H1 (cell line): ENCODE measurements around the gene PM20D1. TPM values are rescaled to one million over a fixed set of nuclear protein-coding genes. Genes with fewer than 3 reads are reported as not detected.

Experiments
- CTCF ChIA-PET: fragments of 300-600 bp; sonication (Branson Sonifier 250); formaldehyde crosslinking; loops from one replicate; lab custom pipeline; 2021; ENCODE audit not compliant: partially characterized antibody; lab: Charles Lee
- POLR2A ChIA-PET: fragments of 300-600 bp; sonication (Branson Sonifier 250); formaldehyde crosslinking; loops from one replicate; lab custom pipeline; 2021; ENCODE audit warnings: inconsistent platforms; ENCODE audit not compliant: partially characterized antibody; lab: Charles Lee
- DNase-seq, 2 experiments: peaks; one replicate each; pipeline versions ENCODE4 v3.0.0 to v3.0.0-alpha.2; 2010 to 2022; ENCODE audit warnings: low spot score in 2 of 2, low read depth in 1 of 2, mixed read lengths in 1 of 2
- FAIRE-seq: peaks from 2 replicates; lab custom pipeline; 2011; peaks lifted over from hg19 to GRCh38; lab: Jason Lieb, UNC
- H2AFZ ChIP-seq: 2 replicates; pipeline ENCODE4 v1.8.1; 2012; ENCODE audit warnings: low read length, inconsistent platforms
- H2AK5ac ChIP-seq: 2 replicates; pipeline ENCODE4 v1.6.1; 2013; ENCODE audit warnings: low read depth, low read length
- H2BK120ac ChIP-seq: replicated peaks from 2 replicates; pipeline ENCODE3; 2013; ENCODE audit warnings: low read depth, low read length, inconsistent platforms
- H2BK12ac ChIP-seq: 2 replicates; pipeline ENCODE4 v1.6.1; 2013; ENCODE audit warnings: low read depth, low read length
- H2BK15ac ChIP-seq: 2 replicates; pipeline ENCODE4 v1.6.1; 2013; ENCODE audit warnings: low read length
- H2BK20ac ChIP-seq: 2 replicates; pipeline ENCODE4 v1.6.1; 2013; ENCODE audit warnings: low read length
- H2BK5ac ChIP-seq: 2 replicates; pipeline ENCODE4 v1.6.1; 2013; ENCODE audit warnings: low read depth, low read length
- H3K14ac ChIP-seq: 2 replicates; pipeline ENCODE4 v1.6.1; 2013; ENCODE audit warnings: inconsistent platforms; ENCODE audit not compliant: insufficient read length
- H3K18ac ChIP-seq: 2 replicates; pipeline ENCODE4 v1.6.1; 2013; ENCODE audit warnings: low read length; ENCODE audit errors: extremely low read depth
- H3K23ac ChIP-seq: 2 replicates; pipeline ENCODE4 v1.6.1; 2013; ENCODE audit warnings: inconsistent platforms; ENCODE audit not compliant: insufficient read length
- H3K23me2 ChIP-seq: 2 replicates; pipeline ENCODE4 v1.6.1; 2013; ENCODE audit warnings: low read depth, low read length
- H3K27ac ChIP-seq: 2 replicates; pipeline ENCODE4 v1.6.1; 2011; ENCODE audit warnings: low read depth, low read length, inconsistent platforms
- H3K27me3 ChIP-seq, 4 experiments: replicated peaks in 1 of 4; 1 replicate in 1 of 4; 2 replicates in 3 of 4; pipeline versions ENCODE4 v1.6.1 to v1.8.1; 2011 to 2013; ENCODE audit warnings: low read length in 3 of 4, mild to moderate bottlenecking in 3 of 4, inconsistent platforms in 2 of 4, mixed read lengths in 2 of 4, moderate library complexity in 1 of 4; ENCODE audit not compliant: control insufficient read depth in 3 of 4, insufficient read depth in 3 of 4; ENCODE audit errors: extremely low read depth in 1 of 4
- H3K36me3 ChIP-seq, 4 experiments: 2 replicates each; pipeline versions ENCODE4 v1.6.1 to v1.8.1; 2011 to 2013; ENCODE audit warnings: mild to moderate bottlenecking in 4 of 4, low read length in 3 of 4, moderate library complexity in 2 of 4, control low read depth in 1 of 4, inconsistent platforms in 1 of 4; ENCODE audit not compliant: insufficient read depth in 4 of 4, control insufficient read depth in 2 of 4
- H3K4ac ChIP-seq: replicated peaks from 2 replicates; pipeline ENCODE3; 2013; ENCODE audit warnings: low read length, low read depth, mixed read lengths, inconsistent platforms; ENCODE audit not compliant: insufficient read length
- H3K4me1 ChIP-seq, 4 experiments: replicated peaks in 1 of 4; 1 replicate in 1 of 4; 2 replicates in 3 of 4; pipeline versions ENCODE4 v1.6.1 to v1.8.1; 2011 to 2013; ENCODE audit warnings: low read length in 3 of 4, inconsistent platforms in 2 of 4, mixed read lengths in 1 of 4; ENCODE audit not compliant: insufficient read depth in 4 of 4, control insufficient read depth in 3 of 4
- H3K4me2 ChIP-seq, 2 experiments: 2 replicates each; pipeline versions ENCODE4 v1.6.1 to v1.8.1; 2011 to 2013; ENCODE audit warnings: low read depth in 2 of 2, low read length in 2 of 2, control low read depth in 1 of 2, inconsistent platforms in 1 of 2, mild to moderate bottlenecking in 1 of 2; ENCODE audit not compliant: insufficient read depth in 1 of 2
- H3K4me3 ChIP-seq, 4 experiments: fragments of 200-600, 300-600 bp in 1 of 4; sonication (generic), shearing (Covaris generic), sonication (Bioruptor Twin) in 1 of 4; 2 replicates each; pipeline versions ENCODE4 v1.5.1 to v1.8.1; 2011 to 2016; ENCODE audit warnings: low read length in 4 of 4, low read depth in 3 of 4, control low read depth in 2 of 4, inconsistent platforms in 2 of 4, mild to moderate bottlenecking in 2 of 4, mixed read lengths in 1 of 4, moderate library complexity in 1 of 4; ENCODE audit not compliant: insufficient read depth in 2 of 4; ENCODE audit errors: extremely low read depth in 1 of 4
- H3K56ac ChIP-seq: replicated peaks from 2 replicates; pipeline ENCODE3; 2013; ENCODE audit warnings: low read depth, mild to moderate bottlenecking, mixed read lengths, low read length, inconsistent platforms; ENCODE audit not compliant: insufficient read length
- H3K79me1 ChIP-seq: 2 replicates; pipeline ENCODE4 v1.6.1; 2013; ENCODE audit warnings: low read depth, low read length, control low read depth
- H3K79me2 ChIP-seq, 2 experiments: 2 replicates each; pipeline versions ENCODE4 v1.6.1 to v1.8.1; 2012 to 2013; ENCODE audit warnings: low read length in 2 of 2, mild to moderate bottlenecking in 2 of 2, inconsistent platforms in 1 of 2; ENCODE audit not compliant: insufficient read depth in 2 of 2, control insufficient read depth in 1 of 2
- H3K9ac ChIP-seq, 4 experiments: replicated peaks in 1 of 4; 1 replicate in 1 of 4; 2 replicates in 3 of 4; pipeline versions ENCODE4 v1.6.1 to v1.8.1; 2011 to 2013; ENCODE audit warnings: low read depth in 3 of 4, low read length in 3 of 4, control low read depth in 2 of 4, mild to moderate bottlenecking in 2 of 4, moderate library complexity in 2 of 4, inconsistent platforms in 1 of 4; ENCODE audit errors: extremely low read depth in 1 of 4
- H3K9me3 ChIP-seq, 2 experiments: 2 replicates each; pipeline versions ENCODE4 v1.6.1 to v1.8.1; 2012 to 2013; ENCODE audit warnings: mild to moderate bottlenecking in 2 of 2, moderate library complexity in 2 of 2, control low read depth in 1 of 2, inconsistent platforms in 1 of 2, low read depth in 1 of 2, low read length in 1 of 2, mixed read lengths in 1 of 2; ENCODE audit not compliant: insufficient read depth in 2 of 2
- H4K20me1 ChIP-seq, 2 experiments: replicated peaks in 1 of 2; 2 replicates each; pipeline versions ENCODE3 to v1.8.1; 2011 to 2013; ENCODE audit warnings: inconsistent platforms in 2 of 2, low read length in 2 of 2, mild to moderate bottlenecking in 1 of 2; ENCODE audit not compliant: insufficient read depth in 2 of 2, control insufficient read depth in 1 of 2
- H4K5ac ChIP-seq: 2 replicates; pipeline ENCODE4 v1.6.1; 2013; ENCODE audit warnings: low read length, low read depth, mixed read lengths, inconsistent platforms; ENCODE audit not compliant: insufficient read length
- H4K8ac ChIP-seq: 2 replicates; pipeline ENCODE4 v1.8.0; 2013; ENCODE audit warnings: mild to moderate bottlenecking, moderate library complexity, low read length, inconsistent platforms; ENCODE audit not compliant: insufficient read depth; ENCODE audit errors: extremely low read depth
- H4K91ac ChIP-seq: replicated peaks from 2 replicates; pipeline ENCODE3; 2013; ENCODE audit warnings: low read length, mixed read lengths, inconsistent platforms; ENCODE audit not compliant: insufficient read length
- CEBPB ChIP-seq: IDR thresholded peaks from 2 replicates; pipeline ENCODE4 v1.6.1; 2012; ENCODE audit warnings: low read depth, low read length
- FOSL1 ChIP-seq: IDR thresholded peaks from 2 replicates; pipeline ENCODE4 v1.6.1; 2011; ENCODE audit warnings: mild to moderate bottlenecking, low read depth, low read length, moderate library complexity; ENCODE audit not compliant: insufficient read depth
- KDM4A ChIP-seq: IDR thresholded peaks from one replicate; pipeline ENCODE4 v1.7.1; 2012; ENCODE audit warnings: low read depth, mild to moderate bottlenecking, moderate library complexity, low read length, inconsistent platforms; ENCODE audit not compliant: severe bottlenecking
- NANOG ChIP-seq: IDR thresholded peaks from 2 replicates; pipeline ENCODE4 v1.6.1; 2011; ENCODE audit warnings: low read length, low read depth, mild to moderate bottlenecking, inconsistent platforms; ENCODE audit not compliant: insufficient read depth, poor library complexity, severe bottlenecking
- POU5F1 ChIP-seq: IDR thresholded peaks from 2 replicates; pipeline ENCODE4 v1.6.1; 2011; ENCODE audit warnings: low read depth, mild to moderate bottlenecking, low read length, moderate library complexity
- TBP ChIP-seq: IDR thresholded peaks from 2 replicates; pipeline ENCODE4 v1.6.1; 2011; ENCODE audit warnings: low read depth, low read length, improper control_type of control experiment
- WGBS, 2 experiments: shearing (Covaris generic) in 1 of 2; methylation state at CpG; one replicate each; pipeline versions ENCODE4 v1.1.6 to v1.1.7; 2013 to 2015; ENCODE audit warnings: low lambda C conversion rate in 2 of 2, mixed read lengths in 2 of 2, inconsistent platforms in 1 of 2, low coverage in 1 of 2, missing lambda C conversion rate in 1 of 2; ENCODE audit not compliant: insufficient replicate concordance in 2 of 2, insufficient coverage in 1 of 2, insufficient read length in 1 of 2; ENCODE audit errors: extremely low coverage in 1 of 2, missing lambda C conversion rate in 1 of 2; 5-methylcytosine and 5-hydroxymethylcytosine counted together
- polyA plus RNA-seq, 7 experiments: library from polyadenylated mRNA; depleted of rRNA in 3 of 7; stranded (reverse) in 5 of 7; unstranded in 2 of 7; fragments of >200 nt in 5 of 7; fragments of 200-250 nt in 2 of 7; gene quantifications; 1 replicate in 5 of 7; 2 replicates in 1 of 7; 4 replicates in 1 of 7; pipeline versions ENCODE4 v1.2.1 to v1.2.3, GENCODE V29; 2011 to 2013; ENCODE audit warnings: missing spikeins in 2 of 7, mixed read lengths in 2 of 7
- total RNA-seq: library from RNA; stranded (reverse); fragmentation: NEBNext Ultra II Directional; extraction: Animal tissue kit (Norgen Biotek cat#: 25700); gene quantifications from 2 replicates; pipeline ENCODE4 v1.2.1, GENCODE V29; 2021

Gene PM20D1
- total and polyA plus RNA-seq, 2 of the 8 experiments (the other 6 are each of a cell fraction or from before 2014, with no cell fraction given), result 0.05 TPM; not detected in 1

- H2BK12ac ChIP-seq, result no peak overlapping the region
- FAIRE-seq (no peak), DNase-seq (no peak)
- H3K36me3 ChIP-seq, result peaks cover 12 to 52% (median 36%) of the 10 kb centered on the region in 4 experiments
- H3K18ac ChIP-seq, result no peak overlapping the region
- no peak overlapping the region for H2BK120ac ChIP-seq
- H2AFZ ChIP-seq, result no peak overlapping the region
- H4K8ac ChIP-seq, result no peak overlapping the region
- no peaks in the 10 kb centered on the region for H3K4me1 ChIP-seq
- no peak overlapping the region for H2BK20ac ChIP-seq
- H3K9ac ChIP-seq, result no peak overlapping the region
- H4K91ac ChIP-seq, result no peak overlapping the region
- H4K20me1 ChIP-seq, result no peaks in the 10 kb centered on the region
- no peaks in the 10 kb centered on the region for H3K79me1 ChIP-seq
- H3K23me2 ChIP-seq, result no peaks in the 10 kb centered on the region; the same call in 1 of the 2 replicates
- H3K9me3 ChIP-seq, result no peaks in the 10 kb centered on the region
- H2BK5ac ChIP-seq, result no peak overlapping the region
- H3K4me3 ChIP-seq, result no peak overlapping the region
- H3K79me2 ChIP-seq, result no peaks in the 10 kb centered on the region
- no peak overlapping the region for H3K4ac ChIP-seq
- TF ChIP-seq TBP, result no peak
- no peak for TF ChIP-seq POU5F1
- no peak for TF ChIP-seq KDM4A
- TF ChIP-seq CEBPB, result no peak
- no peak for TF ChIP-seq FOSL1
- TF ChIP-seq NANOG, result no peak
- no peak overlapping the region for H4K5ac ChIP-seq
- H3K56ac ChIP-seq, result no peak overlapping the region
- no peak overlapping the region for H3K14ac ChIP-seq
- H3K4me2 ChIP-seq, result no peak overlapping the region
- H3K27ac ChIP-seq, result no peak overlapping the region
- H2AK5ac ChIP-seq, result no peak overlapping the region
- no peak overlapping the region for H3K23ac ChIP-seq
- POLR2A ChIA-PET, result no interaction called here
- no peak overlapping the region for H2BK15ac ChIP-seq
- CTCF ChIA-PET, result interaction anchor here (0.7 to 11.7 kb wide), 13 partner anchors 10 to 187 kb away, joined by 3 to 206 read pairs (median 6); no protein-coding TSS in a partner anchor
- 78% methylated on average over 5 of the region's 5 CpGs; no CpG with 5 or more reads in 1 of the 2 experiments for WGBS, 2 experiments
- no peaks in the 10 kb centered on the region for H3K27me3 ChIP-seq
Observed at GRCh38 chr1:205794011-205794730, 55.8 kb downstream of the PM20D1 start.
